GM19035 (cell line): ENCODE results near the gene AKR7A2.

Source experiments
- ATAC-seq: cut with Tn5 transposase; IDR thresholded peaks from one replicate; pipeline ENCODE4 v1.9.1; 2021; ENCODE audit not compliant: unreplicated experiment

AKR7A2 gene

GRCh38 chr1:19311931-19312781, at the start of gene AKR7A2, which contains the start of gene SLC66A1:
TSS of gene AKR7A2 (minus strand) at chr1:19312144. CDS start at chr1:19312124, 20 bp downstream.
TSS of gene SLC66A1 (plus strand) at chr1:19312326. CDS start at chr1:19317678, 5,352 bp downstream.
- ATAC-seq, result peak; percentile 82

GRCh38 chr1:19360843-19361610, 49.1 kb upstream of the AKR7A2 start:
- no peak for ATAC-seq

- no peak for ATAC-seq
These were observed 48.5 kb upstream of the AKR7A2 start for GRCh38 chr1:19360432-19360831.

GRCh38 chr1:19360016-19360415, 48.1 kb upstream of the AKR7A2 start:
- ATAC-seq, result no peak

GRCh38 chr1:19359357-19359756, 47.4 kb upstream of the AKR7A2 start:
- ATAC-seq, result no peak

GRCh38 chr1:19358710-19359109, 46.8 kb upstream of the AKR7A2 start:
- ATAC-seq, result no peak

GRCh38 chr1:19357299-19357986, 45.5 kb upstream of the AKR7A2 start:
- no peak for ATAC-seq

- ATAC-seq, result no peak
These were observed 44.3 kb upstream of the AKR7A2 start for GRCh38 chr1:19356266-19356665.

- ATAC-seq, result no peak
These were observed 42.6 kb upstream of the AKR7A2 start for GRCh38 chr1:19354531-19354981.

GRCh38 chr1:19353596-19353995, 41.7 kb upstream of the AKR7A2 start:
- no peak for ATAC-seq

GRCh38 chr1:19352839-19353238, 40.9 kb upstream of the AKR7A2 start:
- no peak for ATAC-seq

GRCh38 chr1:19351873-19352272, 39.9 kb upstream of the AKR7A2 start:
- ATAC-seq, result no peak

- no peak for ATAC-seq
These were observed 38.6 kb upstream of the AKR7A2 start for GRCh38 chr1:19350566-19350965.

- no peak for ATAC-seq
These were observed 38.1 kb upstream of the AKR7A2 start for GRCh38 chr1:19349999-19350398.

GRCh38 chr1:19348441-19349198, 36.7 kb upstream of the AKR7A2 start:
- ATAC-seq, result no peak

- no peak for ATAC-seq
These were observed 35.7 kb upstream of the AKR7A2 start for GRCh38 chr1:19347533-19348172.

GRCh38 chr1:19346026-19346425, 34.1 kb upstream of the AKR7A2 start:
- no peak for ATAC-seq

GRCh38 chr1:19345391-19345790, 33.4 kb upstream of the AKR7A2 start:
- ATAC-seq, result no peak

GRCh38 chr1:19344831-19345230, 32.9 kb upstream of the AKR7A2 start:
- ATAC-seq, result no peak

GRCh38 chr1:19344372-19344810, 32.4 kb upstream of the AKR7A2 start:
- no peak for ATAC-seq
